Adrenal gland (tissue), 5 donors: ENCODE data around the gene CYS1.

Experiments used
- CTCF ChIP-seq, 6 experiments: fragments of 450-650 bp in 4 of 6; fragments of 200-600 bp in 2 of 6; sonication (generic) in 1 of 6; IDR thresholded peaks; 1 replicate in 5 of 6; 2 replicates in 1 of 6; pipeline versions ENCODE4 v1.5.1 to v1.8.0; 2016 to 2021; ENCODE audit warnings: antibody characterized with exemption in 6 of 6, mild to moderate bottlenecking in 2 of 6, moderate library complexity in 1 of 6
- POLR2A ChIP-seq, 2 donors: fragments of 450-650 bp; IDR thresholded peaks; one replicate each; pipeline ENCODE4 v1.6.1; 2017; ENCODE audit warnings: antibody characterized with exemption in 2 of 2, mild to moderate bottlenecking in 2 of 2, moderate library complexity in 1 of 2
- donor health status: DM: no; HTN: no; CAD: no.

GRCh38 chr2:10071595-10071994, 8.6 kb downstream of the CYS1 start:
- no peak for TF ChIP-seq CTCF (IDR thresholded peaks at IDR 0.05)
- TF ChIP-seq POLR2A (IDR thresholded peaks at IDR 0.05): no peak
